ENCODE data around the gene TOP2B.

The TOP2B gene

DNA sequence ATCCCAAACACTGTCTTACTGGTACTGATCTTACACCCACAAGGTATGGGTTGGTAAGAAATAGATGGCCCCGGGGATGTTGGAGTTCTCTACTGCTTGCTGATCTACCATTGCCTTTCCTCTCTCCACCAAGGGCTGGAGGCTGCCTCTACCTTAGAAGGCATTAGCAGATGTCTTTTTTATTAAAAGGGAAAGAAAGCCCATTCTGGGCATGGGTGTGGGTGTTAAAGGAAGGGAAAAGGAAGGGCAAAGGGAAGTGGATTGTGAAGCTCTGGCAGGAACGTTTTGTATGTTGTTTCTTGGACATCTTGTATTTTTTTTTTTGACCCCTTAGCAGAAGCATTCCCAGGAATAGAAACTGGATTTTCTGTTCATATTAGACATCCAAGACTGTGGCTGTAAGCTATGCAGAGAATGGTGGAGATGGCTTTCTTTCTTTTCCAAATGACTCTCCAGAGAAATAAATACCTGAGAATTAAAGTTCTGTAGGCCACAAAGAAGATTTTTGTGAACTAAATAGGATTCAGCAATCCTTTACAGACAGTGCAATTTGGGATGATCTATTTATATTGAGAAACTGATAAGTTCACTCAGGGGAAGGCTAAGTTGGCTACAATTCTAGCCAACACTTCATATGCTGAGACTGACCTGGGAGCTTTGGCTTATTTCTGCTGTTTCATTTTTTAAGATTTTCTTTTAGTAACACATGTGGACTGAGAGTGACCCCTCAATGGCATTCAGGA, 108.8 kb downstream of the TOP2B start:
- DNase-seq, result no peak

DNA sequence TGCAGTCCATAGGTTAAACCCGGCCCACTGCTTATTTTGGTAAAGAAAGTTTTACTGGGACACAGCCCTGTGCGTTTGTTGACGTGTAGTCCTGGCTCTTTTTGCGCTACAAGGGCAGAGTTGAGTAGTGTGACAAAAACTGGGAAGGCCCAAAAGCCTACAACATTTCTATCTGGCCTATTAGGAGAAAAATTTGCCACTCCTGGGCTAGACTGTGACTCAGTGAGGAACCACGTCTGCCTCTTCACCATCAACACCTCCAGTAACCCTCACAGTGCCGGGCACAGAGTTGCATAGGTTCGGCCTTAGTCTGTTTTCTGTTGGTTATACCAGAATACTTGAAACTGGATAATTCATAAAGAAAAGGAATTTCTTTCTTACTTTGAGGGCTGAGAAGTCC, 110.3 kb downstream of the TOP2B start:
- no peak for DNase-seq

DNA sequence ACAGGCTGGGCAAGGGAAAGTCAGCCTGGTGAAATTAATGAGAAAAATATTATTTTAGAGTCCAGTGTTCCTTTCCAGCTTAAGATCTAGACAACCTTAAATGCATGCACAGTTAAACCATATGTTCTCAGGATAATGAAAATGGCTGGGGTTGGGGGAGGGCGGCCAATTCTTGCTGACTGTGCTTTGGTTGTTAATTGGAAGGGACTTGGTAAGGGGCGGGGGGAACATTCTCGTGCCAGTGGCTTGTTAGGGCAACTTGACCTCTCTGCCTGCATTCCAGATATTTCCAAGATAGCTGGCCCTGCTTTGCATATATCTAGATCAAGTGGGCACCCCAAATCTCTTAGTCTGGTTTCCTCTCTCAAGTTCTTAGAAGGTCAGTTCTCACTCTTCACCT, 112.5 kb downstream of the TOP2B start:
- DNase-seq, result no peak

- no peak for DNase-seq
Observed at GRCh38 chr3:25548836-25549235, 115.9 kb downstream of the TOP2B start.

DNA sequence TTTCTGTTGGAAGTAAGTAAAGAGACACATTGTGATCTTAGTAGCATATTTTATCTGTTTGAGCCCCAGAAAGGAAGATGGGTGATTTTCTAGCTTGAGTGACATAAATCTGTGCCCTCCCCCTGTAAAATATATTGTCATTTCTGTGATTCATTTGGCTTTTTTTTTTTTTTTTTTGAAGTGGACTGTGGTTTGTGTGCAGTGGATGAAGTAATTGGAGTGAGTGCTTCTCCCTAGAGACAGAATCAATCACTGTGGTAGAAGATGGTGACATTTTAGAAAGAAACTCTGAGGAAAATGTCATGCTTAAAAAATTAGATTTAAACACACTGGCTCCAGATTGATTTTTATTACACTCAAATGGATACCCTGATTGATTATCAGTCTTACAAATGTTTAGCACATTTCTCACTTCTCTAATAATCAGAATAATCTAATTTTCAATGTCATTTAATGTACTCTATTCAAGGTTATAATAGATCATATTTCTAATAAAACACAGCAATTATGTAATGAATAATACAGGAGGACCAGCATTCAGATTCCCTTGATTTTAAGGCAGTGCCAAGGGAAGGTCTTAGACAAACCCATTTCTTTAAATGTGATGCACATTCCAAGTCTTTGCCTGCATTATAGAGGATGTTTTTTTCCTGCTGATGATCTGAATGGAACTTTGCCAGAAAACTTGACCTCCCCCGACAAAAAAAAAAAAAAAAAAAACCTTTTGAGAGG, 116.6 kb downstream of the TOP2B start:
- peak; percentile 41 for DNase-seq
